SK-N-SH treated with all-trans-retinoic acid at 6 μM for 48 hours (cell line): Measurements from ENCODE around the gene PGAM4.

ENCODE experiments used
- ARNTL ChIP-seq: fragments of 450-650 bp; formaldehyde crosslinking; IDR thresholded peaks from 2 replicates; pipeline ENCODE4 v1.5.0; 2020; ENCODE audit warnings: low read depth, mild to moderate bottlenecking, moderate library complexity, borderline replicate concordance
- BACH2 ChIP-seq: fragments of 250-450 bp; sonication (Bioruptor Pico); IDR thresholded peaks from 2 replicates; pipeline ENCODE4 v1.9.0; 2021; ENCODE audit warnings: mild to moderate bottlenecking, borderline replicate concordance
- CSDC2 ChIP-seq: fragments of 250-450 bp; sonication (Bioruptor Pico); IDR thresholded peaks from 2 replicates; pipeline ENCODE4 v1.5.0; 2020; ENCODE audit warnings: mild to moderate bottlenecking, moderate library complexity
- ESRRG ChIP-seq: fragments of 250-450 bp; sonication (Bioruptor Pico); IDR thresholded peaks from 2 replicates; pipeline ENCODE4 v1.6.1; 2021; ENCODE audit warnings: mild to moderate bottlenecking
- RARB ChIP-seq: fragments of 250-450 bp; sonication (Bioruptor Pico); IDR thresholded peaks from 2 replicates; pipeline ENCODE4 v1.8.0; 2021; ENCODE audit warnings: mild to moderate bottlenecking, moderate library complexity
- TCF4 ChIP-seq: fragments of 250-450 bp; sonication (Bioruptor Pico); IDR thresholded peaks from 2 replicates; pipeline ENCODE4 v1.8.0; 2021; ENCODE audit warnings: mild to moderate bottlenecking, moderate library complexity, borderline replicate concordance
- ZFP3 ChIP-seq: fragments of 250-450 bp; sonication (Bioruptor Pico); IDR thresholded peaks from 2 replicates; pipeline ENCODE4 v1.5.0; 2020; ENCODE audit warnings: mild to moderate bottlenecking, moderate library complexity
- ZFP30 ChIP-seq: fragments of 450-650 bp; formaldehyde crosslinking; IDR thresholded peaks from 2 replicates; pipeline ENCODE4 v1.5.0; 2022; ENCODE audit warnings: mild to moderate bottlenecking, moderate library complexity
- TF ChIP-seq, protein P1 (sequence below): fragments of 250-450 bp; sonication (Bioruptor Pico); IDR thresholded peaks from 2 replicates; pipeline ENCODE4 v1.8.0; 2020; ENCODE audit warnings: mild to moderate bottlenecking, moderate library complexity, borderline replicate concordance

DNA sequence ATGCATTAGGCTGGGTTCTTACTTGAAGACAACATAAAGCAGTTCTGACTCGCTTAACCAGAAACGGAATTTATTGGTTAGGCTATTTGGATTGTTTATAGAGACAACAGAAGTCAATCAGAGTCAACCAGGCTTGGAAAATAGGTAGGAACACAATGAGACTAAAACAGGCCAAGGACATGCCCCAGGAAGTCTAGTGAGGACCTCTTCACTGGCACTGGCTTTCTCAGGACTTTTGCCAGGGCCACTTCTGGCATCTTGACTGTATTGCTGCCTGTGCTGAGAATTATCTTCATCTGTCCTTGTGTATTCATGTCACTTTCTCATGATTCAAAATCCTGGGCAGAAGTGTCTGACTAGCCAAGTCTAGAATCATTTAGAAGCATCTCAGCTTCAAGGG is 19.6 kb downstream of the PGAM4 start:
- TF ChIP-seq, protein P1, sequence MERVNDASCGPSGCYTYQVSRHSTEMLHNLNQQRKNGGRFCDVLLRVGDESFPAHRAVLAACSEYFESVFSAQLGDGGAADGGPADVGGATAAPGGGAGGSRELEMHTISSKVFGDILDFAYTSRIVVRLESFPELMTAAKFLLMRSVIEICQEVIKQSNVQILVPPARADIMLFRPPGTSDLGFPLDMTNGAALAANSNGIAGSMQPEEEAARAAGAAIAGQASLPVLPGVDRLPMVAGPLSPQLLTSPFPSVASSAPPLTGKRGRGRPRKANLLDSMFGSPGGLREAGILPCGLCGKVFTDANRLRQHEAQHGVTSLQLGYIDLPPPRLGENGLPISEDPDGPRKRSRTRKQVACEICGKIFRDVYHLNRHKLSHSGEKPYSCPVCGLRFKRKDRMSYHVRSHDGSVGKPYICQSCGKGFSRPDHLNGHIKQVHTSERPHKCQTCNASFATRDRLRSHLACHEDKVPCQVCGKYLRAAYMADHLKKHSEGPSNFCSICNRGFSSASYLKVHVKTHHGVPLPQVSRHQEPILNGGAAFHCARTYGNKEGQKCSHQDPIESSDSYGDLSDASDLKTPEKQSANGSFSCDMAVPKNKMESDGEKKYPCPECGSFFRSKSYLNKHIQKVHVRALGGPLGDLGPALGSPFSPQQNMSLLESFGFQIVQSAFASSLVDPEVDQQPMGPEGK: no peak
- no peak for TF ChIP-seq TCF4 (CRISPR knock-in tag)
- TF ChIP-seq BACH2: no peak
- no peak for TF ChIP-seq ARNTL (CRISPR knock-in tag)
- no peak for TF ChIP-seq ESRRG (CRISPR knock-in tag)
- no peak for TF ChIP-seq ZFP3 (CRISPR knock-in tag)
- TF ChIP-seq RARB (CRISPR knock-in tag): no peak
- no peak for TF ChIP-seq CSDC2
- TF ChIP-seq ZFP30 (CRISPR knock-in tag): no peak
